ACC112 (cell line): ENCODE measurements around the gene SQOR.

ENCODE experiments used
- H2AFZ ChIP-seq: fragments of 200-600 bp; sonication (generic); one replicate; pipeline ENCODE4 v1.6.0; 2017; ENCODE audit warnings: antibody characterized with exemption, low read length; ENCODE audit not compliant: unreplicated experiment
- H3K27ac ChIP-seq: fragments of 200-600 bp; sonication (generic); 2 replicates; pipeline ENCODE4 v1.5.1; 2014; ENCODE audit warnings: low read depth, mild to moderate bottlenecking, antibody characterized with exemption, low read length, moderate library complexity
- H3K27me3 ChIP-seq: fragments of 200-600 bp; sonication (generic); 2 replicates; pipeline ENCODE4 v1.6.1; 2014; ENCODE audit warnings: mild to moderate bottlenecking, antibody characterized with exemption, low read length, moderate library complexity, mixed read lengths; ENCODE audit not compliant: insufficient read depth
- H3K36me3 ChIP-seq: fragments of 200-600 bp; sonication (generic); 2 replicates; pipeline ENCODE4 v1.6.1; 2016; ENCODE audit warnings: mild to moderate bottlenecking, antibody characterized with exemption, low read length, moderate library complexity, mixed read lengths; ENCODE audit not compliant: insufficient read depth
- H3K4me1 ChIP-seq: fragments of 200-600 bp; sonication (generic); one replicate; pipeline ENCODE4 v1.6.1; 2016; ENCODE audit warnings: low read length, mixed read lengths; ENCODE audit not compliant: insufficient read depth, unreplicated experiment, control insufficient read depth
- H3K4me3 ChIP-seq: fragments of 200-600 bp; sonication (generic); 2 replicates; pipeline ENCODE4 v1.5.1; 2014; ENCODE audit warnings: mild to moderate bottlenecking, low read depth, low read length
- H3K79me2 ChIP-seq: fragments of 200-600 bp; sonication (generic); one replicate; pipeline ENCODE4 v1.6.0; 2016; ENCODE audit warnings: low read length; ENCODE audit not compliant: control insufficient read depth, unreplicated experiment, insufficient read depth

Gene SQOR

DNA sequence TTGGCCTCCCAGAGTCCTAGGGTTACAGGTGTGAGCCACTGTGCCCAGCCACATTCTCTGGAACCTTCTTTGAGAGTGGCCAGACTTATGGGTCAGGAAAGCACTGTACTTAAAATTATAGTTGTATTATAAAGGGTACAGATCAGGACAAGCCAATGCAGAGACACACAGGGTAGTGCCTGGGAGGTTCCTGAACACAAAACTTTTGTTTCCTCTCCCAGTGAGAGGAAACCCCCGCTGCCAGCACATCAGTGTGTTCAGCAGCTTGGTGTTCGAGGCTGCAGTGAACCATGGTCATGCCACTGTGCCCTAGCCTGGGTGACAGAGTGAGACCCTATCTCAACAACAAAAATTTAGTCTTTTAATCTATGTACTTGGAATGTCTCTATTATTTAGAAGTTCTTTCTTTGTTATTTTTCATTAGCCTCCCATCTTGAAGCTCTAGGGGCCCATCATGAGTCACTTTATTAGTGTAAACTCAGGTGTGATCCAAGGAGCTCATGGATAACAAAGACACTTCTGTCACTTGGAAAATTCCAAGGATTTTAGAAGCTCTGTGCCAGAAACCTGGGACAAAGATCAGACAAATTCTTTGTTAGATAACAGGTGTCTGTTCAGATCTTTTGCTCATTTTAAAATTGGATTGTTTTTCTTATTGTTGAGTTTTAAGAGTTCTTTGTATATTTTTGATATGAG, 39.8 kb upstream of the SQOR start:
- no peak overlapping the region for H3K4me3 ChIP-seq
- no peak overlapping the region for H3K27ac ChIP-seq
- peaks cover 13% of the 10 kb centered on the region for H3K36me3 ChIP-seq
- H3K27me3 ChIP-seq, result no peaks in the 10 kb centered on the region
- H3K4me1 ChIP-seq, result peaks cover 6% of the 10 kb centered on the region
- no peak overlapping the region for H2AFZ ChIP-seq
- peaks cover 51% of the 10 kb centered on the region for H3K79me2 ChIP-seq

DNA sequence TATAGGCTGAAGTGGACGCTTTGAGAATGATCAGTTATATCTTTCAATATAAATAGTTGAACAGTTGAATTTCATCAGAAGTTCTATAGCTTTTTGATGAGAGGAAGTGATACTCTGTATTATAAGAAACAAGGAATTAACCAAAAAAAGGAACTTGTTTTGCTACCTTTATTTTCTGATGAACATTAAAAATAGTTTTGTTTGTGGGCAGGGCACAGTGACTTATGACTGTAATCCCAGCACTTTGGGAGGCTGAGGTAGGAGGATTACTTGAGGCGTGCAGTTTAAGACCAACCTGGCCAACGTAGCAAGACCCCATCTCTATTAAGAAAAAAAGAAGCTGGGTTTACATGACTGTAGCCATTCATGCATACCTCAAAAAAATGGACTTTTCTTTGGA, 30.9 kb upstream of the SQOR start:
- peaks cover 2% of the 10 kb centered on the region; the same call in 1 of the 2 replicates for H3K36me3 ChIP-seq
- H3K4me3 ChIP-seq, result no peak overlapping the region
- H3K27ac ChIP-seq, result no peak overlapping the region
- H3K27me3 ChIP-seq, result no peaks in the 10 kb centered on the region
- H3K4me1 ChIP-seq, result no peaks in the 10 kb centered on the region
- H3K79me2 ChIP-seq, result peaks cover 11% of the 10 kb centered on the region
- H2AFZ ChIP-seq, result no peak overlapping the region

DNA sequence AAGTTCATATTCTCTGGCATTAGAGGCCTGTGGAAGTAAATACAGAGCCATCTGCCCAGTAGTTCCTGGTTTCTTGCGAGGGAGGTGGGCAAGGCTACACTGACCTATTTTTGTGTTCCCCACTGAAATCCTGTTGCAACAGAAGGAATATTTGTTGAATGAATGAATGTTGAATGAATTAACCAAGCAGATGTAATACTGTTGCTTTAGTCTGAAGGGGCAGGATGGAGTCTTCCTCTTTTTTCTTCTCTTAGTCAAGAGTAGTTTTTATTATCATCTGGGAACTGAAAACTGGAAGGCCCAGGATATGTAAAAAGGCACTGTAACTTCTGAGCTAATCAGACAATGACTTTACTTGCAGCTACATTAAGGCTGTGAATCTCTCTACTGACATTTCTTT, 30.5 kb upstream of the SQOR start:
- H3K27me3 ChIP-seq, result no peaks in the 10 kb centered on the region
- peaks cover 2% of the 10 kb centered on the region; the same call in 1 of the 2 replicates for H3K36me3 ChIP-seq
- H3K27ac ChIP-seq, result no peak overlapping the region
- no peak overlapping the region for H3K4me3 ChIP-seq
- H3K79me2 ChIP-seq, result peaks cover 11% of the 10 kb centered on the region
- no peaks in the 10 kb centered on the region for H3K4me1 ChIP-seq
- no peak overlapping the region for H2AFZ ChIP-seq

DNA sequence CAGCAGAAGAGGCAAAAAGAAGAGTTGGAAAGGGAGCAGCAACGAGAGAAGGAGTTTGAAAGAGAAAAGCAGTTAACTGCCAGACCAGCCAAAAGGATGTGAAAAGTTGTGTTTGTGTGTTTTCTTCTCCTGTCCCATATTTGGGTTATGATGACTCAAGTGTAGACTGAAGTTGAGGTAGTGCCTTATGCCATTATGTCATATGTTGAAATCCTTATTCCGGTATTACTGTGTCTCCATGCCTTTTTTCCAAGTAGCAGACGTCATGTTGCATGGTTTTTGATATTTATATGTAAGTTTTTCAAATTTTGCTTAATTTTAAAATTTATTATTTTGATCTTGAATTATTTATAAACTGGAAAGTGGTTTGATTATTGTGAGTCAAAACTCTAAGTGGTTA, 28.4 kb upstream of the SQOR start:
- Histone ChIP-seq H3K27ac (no peak overlapping the region), H3K27me3 (no peaks in the 10 kb centered on the region), H3K4me1 (no peaks in the 10 kb centered on the region), H3K79me2 (peaks cover 7% of the 10 kb centered on the region), H2AFZ (no peak overlapping the region), H3K36me3 (0 out of 2 replicates have a peak, but pooled peaks cover 2% of the 10 kb centered on the region), H3K4me3 (no peak overlapping the region)

DNA sequence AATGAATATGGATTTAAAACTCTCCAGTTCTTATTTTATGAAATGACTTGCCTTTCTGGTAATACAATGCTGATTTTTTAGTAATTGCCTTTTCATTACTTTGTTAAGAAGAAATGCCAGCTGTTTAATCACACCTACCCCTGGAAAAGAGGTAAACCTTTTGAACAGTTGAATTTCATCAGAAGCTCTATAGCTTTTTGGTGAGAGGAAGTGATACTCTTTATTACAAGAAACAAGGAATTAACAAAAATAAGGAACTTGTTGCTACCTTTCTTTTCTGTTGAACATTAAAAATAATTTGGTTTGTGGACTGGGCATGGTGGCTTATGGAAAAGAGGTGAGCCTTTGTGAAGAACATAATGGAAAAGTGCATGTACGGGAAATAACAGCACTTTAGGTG, 28.0 kb upstream of the SQOR start:
- no peak overlapping the region for H2AFZ ChIP-seq
- no peak overlapping the region for H3K27ac ChIP-seq
- no peaks in the 10 kb centered on the region for H3K4me1 ChIP-seq
- H3K36me3 ChIP-seq, result 0 out of 2 replicates have a peak, but pooled peaks cover 2% of the 10 kb centered on the region
- no peaks in the 10 kb centered on the region for H3K27me3 ChIP-seq
- H3K4me3 ChIP-seq, result no peak overlapping the region
- peaks cover 6% of the 10 kb centered on the region for H3K79me2 ChIP-seq

DNA sequence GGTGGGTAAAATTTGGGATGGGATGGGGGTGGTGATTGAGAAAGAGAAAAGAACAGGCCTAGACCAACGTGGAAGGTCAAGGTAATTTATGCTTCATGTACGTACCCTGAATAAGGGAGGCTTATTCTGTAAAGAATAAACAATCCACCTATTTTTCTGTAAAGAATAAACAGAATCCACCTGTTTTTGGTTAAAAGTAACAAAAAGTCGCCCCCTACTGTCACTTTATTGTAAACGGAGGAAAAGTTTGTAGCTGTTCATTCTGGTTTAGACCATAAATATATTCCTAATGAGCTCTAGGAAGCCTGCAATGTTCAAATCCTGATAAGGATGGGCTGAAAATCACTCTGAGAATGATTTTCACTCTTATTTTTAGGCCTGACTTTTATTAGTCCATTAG, 23.5 kb upstream of the SQOR start:
- Histone ChIP-seq H2AFZ (no peak overlapping the region), H3K36me3 (0 out of 2 replicates have a peak, but pooled peaks cover 2% of the 10 kb centered on the region), H3K4me1 (peaks cover 12% of the 10 kb centered on the region), H3K27ac (no peak overlapping the region), H3K79me2 (no peaks in the 10 kb centered on the region), H3K27me3 (no peaks in the 10 kb centered on the region), H3K4me3 (no peak overlapping the region)

DNA sequence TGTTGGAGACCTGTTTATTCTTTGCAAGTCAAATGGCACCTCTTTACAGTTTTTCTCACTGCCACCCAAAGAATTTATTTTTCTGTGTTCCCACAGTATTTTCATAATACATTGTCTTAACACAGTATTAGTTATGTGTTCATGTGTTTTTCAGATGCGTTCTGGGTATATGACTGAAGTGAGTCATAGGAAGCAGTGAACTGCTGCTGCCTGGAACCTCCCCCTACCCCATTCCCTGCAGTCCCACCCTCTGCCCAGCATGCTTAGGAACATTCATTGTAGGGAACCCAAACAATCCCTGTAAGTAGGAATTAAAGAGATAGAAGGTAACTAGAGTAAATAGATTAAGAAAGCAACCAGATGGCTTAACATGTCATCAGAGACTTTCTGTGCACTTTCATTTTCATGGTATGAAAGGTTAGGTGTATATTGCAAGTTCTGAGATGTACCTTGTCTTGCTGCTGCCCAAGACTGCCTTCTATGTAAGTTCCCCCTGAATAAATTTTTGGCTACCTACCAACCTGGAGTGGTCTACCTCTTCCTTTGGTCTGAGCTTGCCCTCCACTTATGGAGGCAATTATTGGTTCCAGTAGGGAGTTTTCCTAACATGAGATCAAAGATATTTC, 21.9 kb upstream of the SQOR start:
- H3K27ac ChIP-seq, result peak overlapping the region; percentile 6; the same call in 1 of the 2 replicates
- no peaks in the 10 kb centered on the region for H3K36me3 ChIP-seq
- H3K4me3 ChIP-seq, result peak overlapping the region; percentile 25; the same call in 1 of the 2 replicates
- no peaks in the 10 kb centered on the region for H3K79me2 ChIP-seq
- no peak overlapping the region for H2AFZ ChIP-seq
- H3K4me1 ChIP-seq, result peaks cover 20% of the 10 kb centered on the region
- H3K27me3 ChIP-seq, result no peaks in the 10 kb centered on the region

DNA sequence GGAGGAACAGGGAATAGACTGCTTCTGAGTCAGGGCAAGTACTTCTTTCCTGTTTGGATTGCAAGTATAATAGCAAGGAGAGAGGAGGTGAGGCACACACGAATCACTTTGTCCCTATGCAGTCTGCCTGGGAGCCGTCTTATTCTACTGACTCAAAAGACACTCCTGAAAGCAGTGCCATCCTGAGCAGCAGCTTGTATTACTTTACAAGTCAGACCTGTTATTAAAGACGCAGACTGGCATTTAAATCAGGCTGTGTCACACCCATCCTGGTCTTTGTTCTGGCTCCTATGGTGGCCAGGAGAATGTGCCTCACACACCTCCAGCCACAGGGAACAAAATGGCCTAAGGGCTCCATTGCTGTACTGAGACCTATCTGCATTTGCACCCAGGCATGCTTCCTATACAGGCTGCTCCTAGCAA, 17.9 kb upstream of the SQOR start:
- H3K27ac ChIP-seq, result no peak overlapping the region
- H3K36me3 ChIP-seq, result no peaks in the 10 kb centered on the region
- peak overlapping the region; percentile 69 for H2AFZ ChIP-seq
- H3K27me3 ChIP-seq, result no peaks in the 10 kb centered on the region
- no peaks in the 10 kb centered on the region for H3K79me2 ChIP-seq
- H3K4me1 ChIP-seq, result peaks cover 20% of the 10 kb centered on the region
- no peak overlapping the region for H3K4me3 ChIP-seq

DNA sequence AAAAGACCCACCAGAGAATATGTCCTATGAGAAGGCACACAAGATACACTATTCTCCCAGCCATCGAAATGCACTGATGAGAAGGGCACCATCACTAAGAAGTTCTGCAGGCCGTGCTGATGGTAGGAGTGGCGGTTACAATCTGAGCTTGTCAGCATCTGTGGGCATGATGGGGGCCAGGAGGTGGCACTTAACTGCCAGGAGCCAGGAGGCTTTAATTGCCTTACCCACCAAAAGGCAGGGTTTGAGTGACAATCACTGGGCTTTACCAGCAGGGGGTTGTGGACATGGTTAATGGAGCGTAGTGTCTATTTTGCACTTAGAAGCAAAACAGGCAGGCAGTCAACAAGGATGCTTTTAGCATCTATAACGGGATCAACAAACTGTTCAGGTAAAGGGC, 16.0 kb upstream of the SQOR start:
- Histone ChIP-seq H3K79me2 (no peaks in the 10 kb centered on the region), H3K4me1 (peaks cover 8% of the 10 kb centered on the region), H3K36me3 (no peaks in the 10 kb centered on the region), H3K27ac (no peak overlapping the region), H3K27me3 (no peaks in the 10 kb centered on the region), H2AFZ (no peak overlapping the region), H3K4me3 (no peak overlapping the region)

DNA sequence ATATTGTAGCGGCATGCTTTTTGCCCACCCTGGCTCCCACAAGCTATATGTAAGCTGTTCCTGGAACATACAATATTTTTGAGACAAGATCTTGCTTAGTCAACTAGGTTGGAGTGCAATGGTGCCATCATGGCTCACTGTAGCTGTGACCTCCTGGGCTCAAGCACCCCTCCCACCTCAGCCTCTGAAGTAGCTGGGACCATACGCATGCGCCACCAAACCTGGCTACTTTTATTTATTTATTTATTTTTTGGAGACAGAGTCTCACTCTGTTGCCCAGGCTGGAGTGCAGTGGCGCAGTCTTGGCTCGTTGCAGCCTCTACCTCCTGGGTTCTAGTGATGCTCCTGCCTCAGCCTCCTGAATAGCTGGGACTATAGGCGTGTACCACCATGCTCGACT, 6.7 kb upstream of the SQOR start:
- H3K79me2 ChIP-seq, result no peaks in the 10 kb centered on the region
- no peaks in the 10 kb centered on the region for H3K27me3 ChIP-seq
- H3K36me3 ChIP-seq, result no peaks in the 10 kb centered on the region
- H3K4me1 ChIP-seq, result peaks cover 14% of the 10 kb centered on the region
- no peak overlapping the region for H2AFZ ChIP-seq
- H3K4me3 ChIP-seq, result no peak overlapping the region
- no peak overlapping the region for H3K27ac ChIP-seq
